ENCODE results near the gene TGFBR1.

DNA sequence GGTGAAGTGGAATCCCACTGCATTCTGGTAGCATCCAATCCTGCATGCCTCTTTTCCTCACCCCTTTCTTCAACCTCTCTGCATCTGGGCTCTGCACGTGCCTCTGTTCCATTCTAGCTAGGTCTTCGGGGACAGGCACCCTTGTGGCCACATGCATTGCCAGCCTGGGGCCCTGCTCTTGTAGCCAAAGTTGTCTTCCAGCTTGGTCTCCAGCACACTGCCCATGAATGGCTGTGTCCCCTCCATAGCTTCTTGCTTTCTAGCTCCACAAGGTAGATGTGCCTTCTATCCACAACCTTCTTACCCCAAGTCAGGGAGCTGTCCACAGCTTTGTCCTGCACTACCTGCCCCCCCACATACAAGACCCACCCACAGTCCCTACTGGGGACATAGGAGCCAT is 84.3 kb downstream of the TGFBR1 start:
- TF ChIP-seq CTCF (IDR thresholded peaks at IDR 0.05) = no peak
- no peak for TF ChIP-seq EP300 (IDR thresholded peaks at IDR 0.05)
